GM18861 (cell line): ENCODE data around the gene TNFAIP8L2.
A peak's percentile ranks its signal among the peaks of the same experiment; 100 is the strongest.
"Not testable (repeated sequence)": the region's sequence is repeated elsewhere in the genome, so short reads cannot be mapped to it uniquely, and the experiment has no call there.

Source experiments
- ATAC-seq: cut with Tn5 transposase; IDR thresholded peaks from one replicate; pipeline ENCODE4 v1.9.1; 2021; ENCODE audit not compliant: unreplicated experiment

TNFAIP8L2 gene

GRCh38 chr1:151188667-151189066 is 32.2 kb downstream of the TNFAIP8L2 start:
- ATAC-seq: not testable (repeated sequence)

- peak; percentile 81 for ATAC-seq
Measured at GRCh38 chr1:151189637-151190445, 33.4 kb downstream of the TNFAIP8L2 start, which contains the start of gene VPS72. Gene VPS72, minus strand, starts transcription at chr1:151190197. Its CDS starts 76 bp downstream, at chr1:151190121.

GRCh38 chr1:151192047-151192446 is 35.6 kb downstream of the TNFAIP8L2 start:
- no peak for ATAC-seq

- no peak for ATAC-seq
Measured at GRCh38 chr1:151193304-151193703, 36.9 kb downstream of the TNFAIP8L2 start.

- ATAC-seq: no peak
Measured at GRCh38 chr1:151193856-151194255, 37.4 kb downstream of the TNFAIP8L2 start.

GRCh38 chr1:151194894-151195594 is 38.6 kb downstream of the TNFAIP8L2 start:
- ATAC-seq: not testable (repeated sequence)

GRCh38 chr1:151196292-151196800 is 39.9 kb downstream of the TNFAIP8L2 start:
- no peak for ATAC-seq

GRCh38 chr1:151197863-151198253 is 41.4 kb downstream of the TNFAIP8L2 start:
- ATAC-seq: no peak

- peak; percentile 76 for ATAC-seq
Measured at GRCh38 chr1:151198254-151199127, 42.0 kb downstream of the TNFAIP8L2 start, which contains the start of gene PIP5K1A. Gene PIP5K1A, plus strand, starts transcription at chr1:151198552. Its CDS starts 445 bp downstream, at chr1:151198997.

GRCh38 chr1:151199873-151200581 is 43.6 kb downstream of the TNFAIP8L2 start:
- no peak for ATAC-seq

GRCh38 chr1:151205381-151205965 is 49.0 kb downstream of the TNFAIP8L2 start:
- ATAC-seq: not testable (repeated sequence)
